Measurements from ENCODE around the gene KRT3.

The KRT3 gene

DNA sequence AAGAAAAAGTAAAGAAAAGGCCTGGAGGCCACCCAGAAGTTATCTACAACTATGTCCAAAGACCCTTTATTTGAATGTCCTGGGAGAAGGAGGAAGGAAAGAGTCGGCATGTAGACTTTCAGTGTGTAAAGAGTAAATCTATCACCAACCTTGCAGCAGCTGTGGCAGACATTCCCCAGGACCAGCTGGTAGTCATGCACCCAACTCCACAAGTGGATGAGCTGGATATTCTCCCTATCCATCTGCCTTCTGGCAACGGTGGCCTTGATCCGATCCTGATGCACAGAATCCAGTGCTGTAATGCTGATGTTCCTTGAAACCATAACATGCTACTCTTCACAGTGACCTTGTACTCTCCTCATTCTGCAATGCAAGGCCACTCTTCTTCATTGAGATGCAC is 46.1 kb downstream of the KRT3 start (continued):
- TF ChIP-seq, protein P1, sequence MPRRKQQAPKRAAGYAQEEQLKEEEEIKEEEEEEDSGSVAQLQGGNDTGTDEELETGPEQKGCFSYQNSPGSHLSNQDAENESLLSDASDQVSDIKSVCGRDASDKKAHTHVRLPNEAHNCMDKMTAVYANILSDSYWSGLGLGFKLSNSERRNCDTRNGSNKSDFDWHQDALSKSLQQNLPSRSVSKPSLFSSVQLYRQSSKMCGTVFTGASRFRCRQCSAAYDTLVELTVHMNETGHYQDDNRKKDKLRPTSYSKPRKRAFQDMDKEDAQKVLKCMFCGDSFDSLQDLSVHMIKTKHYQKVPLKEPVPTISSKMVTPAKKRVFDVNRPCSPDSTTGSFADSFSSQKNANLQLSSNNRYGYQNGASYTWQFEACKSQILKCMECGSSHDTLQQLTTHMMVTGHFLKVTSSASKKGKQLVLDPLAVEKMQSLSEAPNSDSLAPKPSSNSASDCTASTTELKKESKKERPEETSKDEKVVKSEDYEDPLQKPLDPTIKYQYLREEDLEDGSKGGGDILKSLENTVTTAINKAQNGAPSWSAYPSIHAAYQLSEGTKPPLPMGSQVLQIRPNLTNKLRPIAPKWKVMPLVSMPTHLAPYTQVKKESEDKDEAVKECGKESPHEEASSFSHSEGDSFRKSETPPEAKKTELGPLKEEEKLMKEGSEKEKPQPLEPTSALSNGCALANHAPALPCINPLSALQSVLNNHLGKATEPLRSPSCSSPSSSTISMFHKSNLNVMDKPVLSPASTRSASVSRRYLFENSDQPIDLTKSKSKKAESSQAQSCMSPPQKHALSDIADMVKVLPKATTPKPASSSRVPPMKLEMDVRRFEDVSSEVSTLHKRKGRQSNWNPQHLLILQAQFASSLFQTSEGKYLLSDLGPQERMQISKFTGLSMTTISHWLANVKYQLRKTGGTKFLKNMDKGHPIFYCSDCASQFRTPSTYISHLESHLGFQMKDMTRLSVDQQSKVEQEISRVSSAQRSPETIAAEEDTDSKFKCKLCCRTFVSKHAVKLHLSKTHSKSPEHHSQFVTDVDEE (CRISPR knock-in tag; IDR thresholded peaks at IDR 0.05): no peak
- TF ChIP-seq RARB (CRISPR knock-in tag; IDR thresholded peaks at IDR 0.05): no peak

DNA sequence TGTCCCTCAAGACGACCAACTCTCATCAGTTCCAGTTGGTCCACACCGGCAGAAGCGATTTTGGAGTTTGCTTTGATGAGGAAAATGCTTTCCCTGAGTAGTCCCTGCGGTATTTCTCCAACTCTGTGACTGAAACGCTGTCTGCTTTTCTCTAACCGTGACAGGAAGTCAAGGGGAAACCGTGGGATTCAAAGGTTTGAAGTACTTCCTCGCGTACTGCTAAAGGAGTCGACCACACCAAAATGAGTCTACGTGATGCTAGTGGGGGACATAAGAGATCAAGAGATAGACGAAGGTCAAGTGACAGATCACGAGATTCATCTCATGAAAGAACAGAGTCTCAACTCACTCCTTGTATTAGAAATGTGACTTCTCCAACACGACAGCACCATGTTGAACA is 47.3 kb downstream of the KRT3 start:
- no peak for ATAC-seq

DNA sequence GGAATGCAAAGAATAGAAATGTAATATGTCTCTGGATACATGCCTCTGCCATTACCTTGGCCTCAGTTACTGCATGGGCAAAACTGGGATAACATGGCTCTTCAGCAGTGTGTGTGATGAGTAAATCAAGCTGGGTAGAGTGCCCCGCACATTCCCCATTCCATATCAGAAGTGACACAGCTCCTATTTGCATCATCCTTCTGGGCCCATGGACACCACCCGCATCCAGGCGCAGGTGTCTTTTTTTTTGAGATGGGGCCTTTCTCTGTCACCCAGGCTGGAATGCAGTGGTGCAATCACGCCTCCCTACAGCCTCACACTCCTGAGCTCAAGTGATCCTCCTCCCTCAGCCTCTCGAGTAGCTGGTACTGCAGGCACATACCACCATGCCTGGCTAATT is 50.4 kb downstream of the KRT3 start:
- no peak for ATAC-seq
- TF ChIP-seq, protein P2, sequence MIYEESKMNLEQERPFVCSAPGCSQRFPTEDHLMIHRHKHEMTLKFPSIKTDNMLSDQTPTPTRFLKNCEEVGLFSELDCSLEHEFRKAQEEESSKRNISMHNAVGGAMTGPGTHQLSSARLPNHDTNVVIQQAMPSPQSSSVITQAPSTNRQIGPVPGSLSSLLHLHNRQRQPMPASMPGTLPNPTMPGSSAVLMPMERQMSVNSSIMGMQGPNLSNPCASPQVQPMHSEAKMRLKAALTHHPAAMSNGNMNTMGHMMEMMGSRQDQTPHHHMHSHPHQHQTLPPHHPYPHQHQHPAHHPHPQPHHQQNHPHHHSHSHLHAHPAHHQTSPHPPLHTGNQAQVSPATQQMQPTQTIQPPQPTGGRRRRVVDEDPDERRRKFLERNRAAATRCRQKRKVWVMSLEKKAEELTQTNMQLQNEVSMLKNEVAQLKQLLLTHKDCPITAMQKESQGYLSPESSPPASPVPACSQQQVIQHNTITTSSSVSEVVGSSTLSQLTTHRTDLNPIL (CRISPR knock-in tag; IDR thresholded peaks at IDR 0.05; ENCODE audit: low read depth): no peak
- no peak for TF ChIP-seq ZNF8 (CRISPR knock-in tag; IDR thresholded peaks at IDR 0.05)

More for the DNA sequence above, 47.3 kb downstream of the KRT3 start:
- TF ChIP-seq, protein P2 (CRISPR knock-in tag; IDR thresholded peaks at IDR 0.05; ENCODE audit: low read depth): no peak
- TF ChIP-seq, protein P3, sequence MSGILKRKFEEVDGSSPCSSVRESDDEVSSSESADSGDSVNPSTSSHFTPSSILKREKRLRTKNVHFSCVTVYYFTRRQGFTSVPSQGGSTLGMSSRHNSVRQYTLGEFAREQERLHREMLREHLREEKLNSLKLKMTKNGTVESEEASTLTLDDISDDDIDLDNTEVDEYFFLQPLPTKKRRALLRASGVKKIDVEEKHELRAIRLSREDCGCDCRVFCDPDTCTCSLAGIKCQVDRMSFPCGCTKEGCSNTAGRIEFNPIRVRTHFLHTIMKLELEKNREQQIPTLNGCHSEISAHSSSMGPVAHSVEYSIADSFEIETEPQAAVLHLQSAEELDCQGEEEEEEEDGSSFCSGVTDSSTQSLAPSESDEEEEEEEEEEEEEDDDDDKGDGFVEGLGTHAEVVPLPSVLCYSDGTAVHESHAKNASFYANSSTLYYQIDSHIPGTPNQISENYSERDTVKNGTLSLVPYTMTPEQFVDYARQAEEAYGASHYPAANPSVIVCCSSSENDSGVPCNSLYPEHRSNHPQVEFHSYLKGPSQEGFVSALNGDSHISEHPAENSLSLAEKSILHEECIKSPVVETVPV (CRISPR knock-in tag; IDR thresholded peaks at IDR 0.05): no peak
- TF ChIP-seq ARNTL (CRISPR knock-in tag; IDR thresholded peaks at IDR 0.05; ENCODE audit: borderline replicate concordance, low read depth) (no peak), ZC3H10 (CRISPR knock-in tag; IDR thresholded peaks at IDR 0.05) (no peak), PPARA (CRISPR knock-in tag; IDR thresholded peaks at IDR 0.05; ENCODE audit: borderline replicate concordance) (no peak)

DNA sequence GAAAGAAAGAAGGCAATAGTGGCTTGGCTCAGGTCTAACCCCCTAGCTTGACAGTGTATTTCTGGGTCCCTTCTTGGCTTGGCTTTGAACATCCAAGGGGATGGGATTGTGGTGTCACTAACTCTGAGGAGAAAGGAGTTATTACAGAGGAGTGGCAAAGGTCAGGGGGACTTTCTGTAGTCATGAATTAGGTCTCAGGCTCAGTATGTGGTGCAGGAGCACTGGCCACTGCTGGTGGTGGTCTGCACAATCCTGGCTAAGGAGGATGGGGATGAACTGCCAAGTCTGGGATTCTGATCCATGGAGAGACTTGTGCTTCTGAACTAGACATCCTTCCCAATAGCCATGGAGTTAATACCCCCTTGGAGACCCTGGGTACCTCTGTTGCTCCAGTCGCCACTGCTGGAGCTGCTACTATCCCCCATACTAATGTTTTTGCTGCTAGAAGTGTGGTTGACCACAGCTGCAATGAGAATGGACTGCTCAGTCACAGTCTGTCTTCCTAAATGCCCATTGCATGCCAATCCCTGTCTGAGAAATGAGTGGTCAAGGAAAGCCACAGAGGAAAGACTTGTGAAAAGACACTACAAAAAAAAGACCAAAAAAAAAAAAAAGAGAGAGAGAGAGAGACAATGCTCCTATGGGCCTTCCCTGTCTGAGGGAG is 51.3 kb downstream of the KRT3 start:
- ATAC-seq: no peak
- TF ChIP-seq ARNTL (CRISPR knock-in tag; IDR thresholded peaks at IDR 0.05; ENCODE audit: borderline replicate concordance, low read depth): no peak
- TF ChIP-seq, protein P3 (CRISPR knock-in tag; IDR thresholded peaks at IDR 0.05): no peak
- TF ChIP-seq CSDC2 (CRISPR knock-in tag; IDR thresholded peaks at IDR 0.05): no peak
- no peak for TF ChIP-seq ISL1 (CRISPR knock-in tag; IDR thresholded peaks at IDR 0.05)
- TF ChIP-seq ZC3H10 (CRISPR knock-in tag; IDR thresholded peaks at IDR 0.05): no peak
- no peak for TF ChIP-seq OSR1 (CRISPR knock-in tag; IDR thresholded peaks at IDR 0.05)
- TF ChIP-seq, protein P4, sequence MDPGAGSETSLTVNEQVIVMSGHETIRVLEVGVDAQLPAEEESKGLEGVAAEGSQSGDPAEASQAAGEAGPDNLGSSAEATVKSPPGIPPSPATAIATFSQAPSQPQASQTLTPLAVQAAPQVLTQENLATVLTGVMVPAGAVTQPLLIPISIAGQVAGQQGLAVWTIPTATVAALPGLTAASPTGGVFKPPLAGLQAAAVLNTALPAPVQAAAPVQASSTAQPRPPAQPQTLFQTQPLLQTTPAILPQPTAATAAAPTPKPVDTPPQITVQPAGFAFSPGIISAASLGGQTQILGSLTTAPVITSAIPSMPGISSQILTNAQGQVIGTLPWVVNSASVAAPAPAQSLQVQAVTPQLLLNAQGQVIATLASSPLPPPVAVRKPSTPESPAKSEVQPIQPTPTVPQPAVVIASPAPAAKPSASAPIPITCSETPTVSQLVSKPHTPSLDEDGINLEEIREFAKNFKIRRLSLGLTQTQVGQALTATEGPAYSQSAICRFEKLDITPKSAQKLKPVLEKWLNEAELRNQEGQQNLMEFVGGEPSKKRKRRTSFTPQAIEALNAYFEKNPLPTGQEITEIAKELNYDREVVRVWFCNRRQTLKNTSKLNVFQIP (CRISPR knock-in tag; IDR thresholded peaks at IDR 0.05; ENCODE audit: borderline replicate concordance, low read depth): no peak
- no peak for TF ChIP-seq TCF4 (CRISPR knock-in tag; IDR thresholded peaks at IDR 0.05; ENCODE audit: borderline replicate concordance)
- TF ChIP-seq ZNF8 (CRISPR knock-in tag; IDR thresholded peaks at IDR 0.05): no peak
- TF ChIP-seq PPARA (CRISPR knock-in tag; IDR thresholded peaks at IDR 0.05; ENCODE audit: borderline replicate concordance): no peak
- no peak for TF ChIP-seq RARB (CRISPR knock-in tag; IDR thresholded peaks at IDR 0.05)
- TF ChIP-seq, protein P5, sequence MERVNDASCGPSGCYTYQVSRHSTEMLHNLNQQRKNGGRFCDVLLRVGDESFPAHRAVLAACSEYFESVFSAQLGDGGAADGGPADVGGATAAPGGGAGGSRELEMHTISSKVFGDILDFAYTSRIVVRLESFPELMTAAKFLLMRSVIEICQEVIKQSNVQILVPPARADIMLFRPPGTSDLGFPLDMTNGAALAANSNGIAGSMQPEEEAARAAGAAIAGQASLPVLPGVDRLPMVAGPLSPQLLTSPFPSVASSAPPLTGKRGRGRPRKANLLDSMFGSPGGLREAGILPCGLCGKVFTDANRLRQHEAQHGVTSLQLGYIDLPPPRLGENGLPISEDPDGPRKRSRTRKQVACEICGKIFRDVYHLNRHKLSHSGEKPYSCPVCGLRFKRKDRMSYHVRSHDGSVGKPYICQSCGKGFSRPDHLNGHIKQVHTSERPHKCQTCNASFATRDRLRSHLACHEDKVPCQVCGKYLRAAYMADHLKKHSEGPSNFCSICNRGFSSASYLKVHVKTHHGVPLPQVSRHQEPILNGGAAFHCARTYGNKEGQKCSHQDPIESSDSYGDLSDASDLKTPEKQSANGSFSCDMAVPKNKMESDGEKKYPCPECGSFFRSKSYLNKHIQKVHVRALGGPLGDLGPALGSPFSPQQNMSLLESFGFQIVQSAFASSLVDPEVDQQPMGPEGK (CRISPR knock-in tag; IDR thresholded peaks at IDR 0.05; ENCODE audit: borderline replicate concordance): no peak
- TF ChIP-seq ZNF565 (CRISPR knock-in tag; conservative IDR thresholded peaks at IDR 0.05; ENCODE audit: low read depth): no peak
- TF ChIP-seq ZNF70 (CRISPR knock-in tag; IDR thresholded peaks at IDR 0.05): no peak
- TF ChIP-seq ZFP3 (CRISPR knock-in tag; IDR thresholded peaks at IDR 0.05): no peak
- TF ChIP-seq, protein P2 (CRISPR knock-in tag; IDR thresholded peaks at IDR 0.05; ENCODE audit: low read depth): no peak
- TF ChIP-seq BACH2 (CRISPR knock-in tag; IDR thresholded peaks at IDR 0.05; ENCODE audit: borderline replicate concordance): no peak
- TF ChIP-seq GLIS3 (CRISPR knock-in tag; IDR thresholded peaks at IDR 0.05): no peak

All from SK-N-SH treated with all-trans-retinoic acid at 6 μM for 48 hours (cell line).